DOHH2 (cell line): ENCODE results near the gene RABL6.

Source experiments
- H3F3A ChIP-seq: fragments of 200-600 bp; sonication (generic), shearing (Covaris generic); 2 replicates; pipeline ENCODE4 v1.6.0; 2016; ENCODE audit warnings: antibody characterized with exemption, mild to moderate bottlenecking; ENCODE audit not compliant: control insufficient read depth, insufficient read depth
- H3K27ac ChIP-seq: fragments of 200-600 bp; sonication (generic); 2 replicates; pipeline ENCODE4 v1.5.1; 2014; ENCODE audit warnings: low read depth, mild to moderate bottlenecking, low read length, moderate library complexity
- H3K27me3 ChIP-seq: fragments of 200-600 bp; sonication (generic); 2 replicates; pipeline ENCODE4 v1.6.1; 2014; ENCODE audit warnings: mild to moderate bottlenecking, low read length, mixed read lengths; ENCODE audit not compliant: control insufficient read depth
- H3K36me3 ChIP-seq: fragments of 200-600 bp; sonication (generic); 2 replicates; pipeline ENCODE4 v1.6.1; 2014; ENCODE audit warnings: mild to moderate bottlenecking, low read length, moderate library complexity, mixed read lengths; ENCODE audit not compliant: control insufficient read depth
- H3K4me1 ChIP-seq: fragments of 200-600 bp; sonication (generic); 2 replicates; pipeline ENCODE4 v1.6.1; 2014; ENCODE audit warnings: mild to moderate bottlenecking, low read length, mixed read lengths; ENCODE audit not compliant: control insufficient read depth
- H3K4me2 ChIP-seq: fragments of 200-600 bp; sonication (generic); 2 replicates; pipeline ENCODE4 v1.6.0; 2014; ENCODE audit warnings: mild to moderate bottlenecking, low read length, moderate library complexity
- H3K4me3 ChIP-seq: fragments of 200-600 bp; sonication (generic); 2 replicates; pipeline ENCODE4 v1.5.1; 2014; ENCODE audit warnings: mild to moderate bottlenecking, low read length, mixed read lengths
- H3K79me2 ChIP-seq: fragments of 200-600 bp; sonication (generic); 2 replicates; pipeline ENCODE4 v1.6.1; 2014; ENCODE audit warnings: mild to moderate bottlenecking, low read length, mixed read lengths; ENCODE audit not compliant: control insufficient read depth
- H3K9me2 ChIP-seq: fragments of 200-600 bp; sonication (generic); replicated peaks from 2 replicates; pipeline ENCODE4 v1.6.1; 2014; ENCODE audit warnings: mild to moderate bottlenecking, low read length, mixed read lengths; ENCODE audit not compliant: control insufficient read depth
- H3K9me3 ChIP-seq: fragments of 200-600 bp; sonication (generic); 2 replicates; pipeline ENCODE4 v1.6.1; 2014; ENCODE audit warnings: antibody characterized with exemption, low read length, mixed read lengths; ENCODE audit not compliant: control insufficient read depth, insufficient read depth
- H4K20me1 ChIP-seq: fragments of 200-600 bp; sonication (generic); 2 replicates; pipeline ENCODE4 v1.6.0; 2014; ENCODE audit warnings: low read depth, mild to moderate bottlenecking, antibody characterized with exemption, low read length, moderate library complexity; ENCODE audit not compliant: control insufficient read depth, insufficient read depth
- EZH2phosphoT487 ChIP-seq: fragments of 200-600 bp; sonication (generic); IDR thresholded peaks from 2 replicates; pipeline ENCODE4 v1.6.1; 2017; ENCODE audit warnings: borderline replicate concordance, mild to moderate bottlenecking, antibody characterized with exemption, low read length, moderate library complexity, mixed read lengths
- TF ChIP-seq, protein P1 (sequence below): fragments of 200-600 bp; sonication (generic); IDR thresholded peaks from one replicate; pipeline ENCODE4 v1.5.1; 2014; ENCODE audit warnings: antibody characterized with exemption, mild to moderate bottlenecking, low read depth, low read length; ENCODE audit not compliant: poor library complexity, severe bottlenecking

RABL6 gene

DNA sequence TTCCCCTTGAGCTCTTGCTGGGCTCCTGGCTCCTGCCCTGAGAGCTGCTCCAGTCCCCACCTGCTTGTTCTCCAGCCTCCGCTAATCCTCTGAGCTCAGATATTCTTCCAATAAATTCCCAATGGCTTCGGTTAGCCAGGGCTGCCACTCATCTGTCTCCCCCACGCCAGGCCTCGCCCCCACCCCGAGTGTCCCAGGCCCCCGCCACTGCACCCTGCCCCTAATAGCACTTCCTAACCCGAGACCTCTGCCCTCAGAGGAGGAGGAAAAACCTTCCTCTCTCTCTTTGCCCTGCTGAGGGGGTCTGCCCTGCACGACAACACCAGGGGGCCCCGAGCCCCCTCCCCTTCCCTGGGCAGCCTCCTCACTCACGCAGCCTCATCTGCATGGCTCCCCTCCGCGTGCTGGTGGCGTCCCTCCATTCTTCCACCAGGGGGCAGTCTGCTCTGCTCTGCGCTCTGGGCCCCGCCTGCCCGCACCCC, 38.0 kb upstream of the RABL6 start:
- H3K4me1 ChIP-seq: peaks cover 42% of the 10 kb centered on the region
- peaks cover 9% of the 10 kb centered on the region for H3K27me3 ChIP-seq
- peaks cover 14% of the 10 kb centered on the region; the same call in 1 of the 2 replicates for H3K9me3 ChIP-seq
- no peak overlapping the region for H3K4me3 ChIP-seq
- H4K20me1 ChIP-seq: no peaks in the 10 kb centered on the region
- H3K79me2 ChIP-seq: no peaks in the 10 kb centered on the region
- no peak overlapping the region for H3K27ac ChIP-seq
- H3K4me2 ChIP-seq: peak overlapping the region; percentile 55
- H3K36me3 ChIP-seq: peaks cover 2% of the 10 kb centered on the region; the same call in 1 of the 2 replicates
- H3F3A ChIP-seq: peaks cover 13% of the 10 kb centered on the region
- no peak for TF ChIP-seq EZH2phosphoT487
- TF ChIP-seq, protein P1, sequence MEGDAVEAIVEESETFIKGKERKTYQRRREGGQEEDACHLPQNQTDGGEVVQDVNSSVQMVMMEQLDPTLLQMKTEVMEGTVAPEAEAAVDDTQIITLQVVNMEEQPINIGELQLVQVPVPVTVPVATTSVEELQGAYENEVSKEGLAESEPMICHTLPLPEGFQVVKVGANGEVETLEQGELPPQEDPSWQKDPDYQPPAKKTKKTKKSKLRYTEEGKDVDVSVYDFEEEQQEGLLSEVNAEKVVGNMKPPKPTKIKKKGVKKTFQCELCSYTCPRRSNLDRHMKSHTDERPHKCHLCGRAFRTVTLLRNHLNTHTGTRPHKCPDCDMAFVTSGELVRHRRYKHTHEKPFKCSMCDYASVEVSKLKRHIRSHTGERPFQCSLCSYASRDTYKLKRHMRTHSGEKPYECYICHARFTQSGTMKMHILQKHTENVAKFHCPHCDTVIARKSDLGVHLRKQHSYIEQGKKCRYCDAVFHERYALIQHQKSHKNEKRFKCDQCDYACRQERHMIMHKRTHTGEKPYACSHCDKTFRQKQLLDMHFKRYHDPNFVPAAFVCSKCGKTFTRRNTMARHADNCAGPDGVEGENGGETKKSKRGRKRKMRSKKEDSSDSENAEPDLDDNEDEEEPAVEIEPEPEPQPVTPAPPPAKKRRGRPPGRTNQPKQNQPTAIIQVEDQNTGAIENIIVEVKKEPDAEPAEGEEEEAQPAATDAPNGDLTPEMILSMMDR: peak; percentile 70
- no peaks in the 10 kb centered on the region for H3K9me2 ChIP-seq

DNA sequence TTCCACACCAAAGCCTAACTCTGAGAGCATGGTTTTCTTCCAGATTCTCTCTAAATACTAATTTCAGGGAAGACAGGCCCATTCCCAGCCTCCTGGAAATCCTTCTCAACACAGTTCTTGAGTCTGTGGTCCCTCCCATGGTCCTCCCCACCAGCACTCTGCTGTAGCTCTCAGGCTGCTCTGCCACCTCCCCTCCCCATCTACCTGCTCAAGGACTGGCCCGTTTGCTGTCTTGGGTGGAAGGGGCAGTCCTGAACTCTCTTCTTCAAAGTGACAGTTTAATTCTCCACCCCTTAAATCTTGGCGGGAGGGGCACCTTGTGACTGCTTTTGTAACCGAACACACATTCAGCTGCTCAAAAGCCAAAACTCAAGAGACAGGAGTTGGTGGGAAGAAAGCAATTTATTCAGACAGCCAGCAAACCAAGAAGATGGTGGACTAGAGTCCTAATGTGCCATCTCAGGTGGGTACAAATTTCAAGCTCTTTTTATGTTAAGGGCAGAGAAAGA, 35.8 kb upstream of the RABL6 start:
- Histone ChIP-seq H3K27ac (no peak overlapping the region), H3K79me2 (no peaks in the 10 kb centered on the region), H3K27me3 (peaks cover 9% of the 10 kb centered on the region), H3F3A (peaks cover 12% of the 10 kb centered on the region), H3K4me1 (peaks cover 33% of the 10 kb centered on the region), H3K9me3 (peaks cover 14% of the 10 kb centered on the region; the same call in 1 of the 2 replicates), H4K20me1 (no peaks in the 10 kb centered on the region), H3K4me3 (no peak overlapping the region), H3K4me2 (no peak overlapping the region), H3K36me3 (peaks cover 2% of the 10 kb centered on the region; the same call in 1 of the 2 replicates), H3K9me2 (no peaks in the 10 kb centered on the region)
- TF ChIP-seq, protein P1: no peak
- no peak for TF ChIP-seq EZH2phosphoT487

DNA sequence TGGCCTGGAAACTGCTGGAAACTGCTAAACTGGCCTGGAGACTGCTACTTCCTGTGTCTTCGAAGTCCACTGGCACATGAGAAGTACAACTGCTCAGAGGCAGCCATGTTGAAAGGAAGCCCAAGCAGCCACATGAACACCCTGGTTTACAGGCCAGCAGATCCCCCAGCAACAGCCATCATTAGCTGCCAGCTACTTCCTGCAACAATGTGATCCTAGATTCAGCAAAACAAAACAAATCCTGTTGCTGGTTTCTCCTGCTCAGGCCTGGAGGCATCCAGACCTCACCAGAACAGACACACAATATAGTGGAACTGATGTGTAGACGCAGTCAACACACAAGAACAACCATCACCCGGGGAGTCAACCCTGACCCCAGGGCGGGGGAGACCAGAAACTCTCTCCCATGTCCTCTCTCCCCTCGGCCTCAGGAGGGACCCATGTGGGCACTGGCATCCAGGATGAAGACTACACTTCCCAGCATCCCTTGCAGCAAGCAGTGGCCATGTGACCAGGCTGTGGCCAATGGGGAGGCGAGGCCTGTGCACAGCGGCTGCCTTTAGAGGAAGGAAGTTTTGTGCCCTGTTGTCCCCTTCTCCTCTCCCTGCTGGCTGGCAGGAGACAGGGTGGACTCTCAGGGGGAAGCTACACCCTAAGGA, 34.2 kb upstream of the RABL6 start:
- Histone ChIP-seq H3K9me3 (peaks cover 14% of the 10 kb centered on the region; the same call in 1 of the 2 replicates), H3K4me1 (peaks cover 17% of the 10 kb centered on the region), H3K79me2 (no peaks in the 10 kb centered on the region), H3K4me3 (peak overlapping the region; percentile 36; the same call in 1 of the 2 replicates), H3K36me3 (peaks cover 2% of the 10 kb centered on the region; the same call in 1 of the 2 replicates), H4K20me1 (no peaks in the 10 kb centered on the region), H3K9me2 (no peaks in the 10 kb centered on the region), H3K27me3 (peaks cover 13% of the 10 kb centered on the region), H3F3A (no peaks in the 10 kb centered on the region), H3K27ac (no peak overlapping the region), H3K4me2 (peak overlapping the region; percentile 45)
- TF ChIP-seq EZH2phosphoT487: no peak
- TF ChIP-seq, protein P1: no peak
